Esophagus squamous epithelium (tissue), 5 donors: Measurements from ENCODE around the gene COL6A2. TPM values are rescaled to one million over a fixed set of nuclear protein-coding genes. Genes with fewer than 3 reads are reported as not detected.

Source experiments
- DNase-seq: peaks from one replicate; lab custom pipeline; 2025; lab: John Stamatoyannopoulos, UW
- H3K27ac ChIP-seq, 4 donors: fragments of 200-600 bp; sonication (generic); one replicate each; pipeline ENCODE4 v1.5.1; 2016 to 2019; ENCODE audit warnings: mild to moderate bottlenecking in 1 of 4
- H3K27me3 ChIP-seq, 4 donors: fragments of 200-600 bp; sonication (generic); 1 replicate in 3 of 4; 2 replicates in 1 of 4; pipeline versions ENCODE4 v1.5.1 to v1.6.0; 2017 to 2021; ENCODE audit warnings: antibody characterized with exemption in 1 of 4
- H3K36me3 ChIP-seq, 3 donors: fragments of 200-600 bp; sonication (generic); one replicate each; pipeline ENCODE4 v1.5.1; 2016 to 2019
- H3K4me1 ChIP-seq, 3 donors: fragments of 200-600 bp; sonication (generic); one replicate each; pipeline ENCODE4 v1.5.1; 2017 to 2019
- H3K4me3 ChIP-seq, 4 donors: fragments of 200-600 bp; sonication (generic); 1 replicate in 3 of 4; 2 replicates in 1 of 4; pipeline ENCODE4 v1.5.1; 2016 to 2019; ENCODE audit warnings: mild to moderate bottlenecking in 2 of 4, moderate library complexity in 1 of 4
- H3K9me3 ChIP-seq, 3 donors: fragments of 200-600 bp; sonication (generic); one replicate each; pipeline ENCODE4 v1.5.1; 2016 to 2019
- POLR2A ChIP-seq, 4 donors: fragments of 450-650 bp; IDR thresholded peaks; one replicate each; pipeline ENCODE4 v1.6.1; 2017; ENCODE audit warnings: antibody characterized with exemption in 4 of 4, mild to moderate bottlenecking in 4 of 4, moderate library complexity in 3 of 4
- WGBS, 2 donors: methylation state at CpG; one replicate each; pipeline ENCODE4 v1.1.5; 2018; 5-methylcytosine and 5-hydroxymethylcytosine counted together
- intact Hi-C: fragments of 100-400 bp; cut with DNase I; formaldehyde crosslinking; loops from one replicate; pipeline ENCODE4 v1.15.0; 2022
- small RNA-seq, 4 donors: library from RNA; depleted of rRNA; stranded (forward); fragments of <200 nt; gene quantifications; one replicate each; pipeline ENCODE3, GENCODE V24; 2016
- total RNA-seq, 4 donors: library from RNA; depleted of rRNA; stranded (reverse); fragments of >200 nt; gene quantifications; one replicate each; pipeline ENCODE4 v1.1.0, GENCODE V29; 2016
- TF ChIP-seq, protein P1 (sequence below), 6 experiments: fragments of 450-650 bp in 4 of 6; fragments of 200-600 bp in 2 of 6; sonication (generic) in 2 of 6; IDR thresholded peaks; one replicate each; pipeline ENCODE4 v1.5.1; 2016 to 2019; ENCODE audit warnings: antibody characterized with exemption in 6 of 6, mild to moderate bottlenecking in 4 of 6, moderate library complexity in 4 of 6
- donor health status: DM: yes; HTN: yes; CAD: no.

Gene COL6A2
- total RNA-seq, 4 donors from 2014 or later: 23.0 to 328 (median 62.0) TPM

DNA sequence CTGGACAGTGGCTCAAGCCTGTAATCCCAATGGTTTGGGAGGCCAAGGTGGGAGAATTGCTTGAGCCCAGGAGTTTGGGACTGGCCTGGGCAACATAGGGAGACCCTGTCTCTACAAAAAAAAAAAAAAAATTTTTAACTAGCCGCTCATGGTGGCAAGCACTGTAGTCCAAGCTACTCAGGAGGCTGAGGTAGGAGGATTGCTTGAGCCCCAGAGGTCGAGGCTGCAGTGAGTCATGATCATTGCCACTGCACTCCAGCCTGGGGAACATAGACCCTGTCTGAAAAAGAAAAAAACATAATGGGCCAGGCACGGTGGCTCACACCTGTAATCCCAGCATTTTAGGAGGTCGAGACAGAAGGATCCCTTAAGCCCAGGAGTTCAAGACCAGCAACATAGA lies 81.0 kb downstream of the COL6A2 start:
- no peak for DNase-seq
- H3K27ac ChIP-seq: no peak overlapping the region
- 83 to 88% methylated on average over 4 of the region's 4 CpGs for WGBS, 2 donors
- H3K4me1 ChIP-seq: peaks cover 0 to 5% (median 0%) of the 10 kb centered on the region in 3 donors
- intact Hi-C loops: no loop called here
- no peaks in the 10 kb centered on the region for H3K36me3 ChIP-seq
- no peak for TF ChIP-seq POLR2A (IDR thresholded peaks at IDR 0.05)
- TF ChIP-seq, protein P1, sequence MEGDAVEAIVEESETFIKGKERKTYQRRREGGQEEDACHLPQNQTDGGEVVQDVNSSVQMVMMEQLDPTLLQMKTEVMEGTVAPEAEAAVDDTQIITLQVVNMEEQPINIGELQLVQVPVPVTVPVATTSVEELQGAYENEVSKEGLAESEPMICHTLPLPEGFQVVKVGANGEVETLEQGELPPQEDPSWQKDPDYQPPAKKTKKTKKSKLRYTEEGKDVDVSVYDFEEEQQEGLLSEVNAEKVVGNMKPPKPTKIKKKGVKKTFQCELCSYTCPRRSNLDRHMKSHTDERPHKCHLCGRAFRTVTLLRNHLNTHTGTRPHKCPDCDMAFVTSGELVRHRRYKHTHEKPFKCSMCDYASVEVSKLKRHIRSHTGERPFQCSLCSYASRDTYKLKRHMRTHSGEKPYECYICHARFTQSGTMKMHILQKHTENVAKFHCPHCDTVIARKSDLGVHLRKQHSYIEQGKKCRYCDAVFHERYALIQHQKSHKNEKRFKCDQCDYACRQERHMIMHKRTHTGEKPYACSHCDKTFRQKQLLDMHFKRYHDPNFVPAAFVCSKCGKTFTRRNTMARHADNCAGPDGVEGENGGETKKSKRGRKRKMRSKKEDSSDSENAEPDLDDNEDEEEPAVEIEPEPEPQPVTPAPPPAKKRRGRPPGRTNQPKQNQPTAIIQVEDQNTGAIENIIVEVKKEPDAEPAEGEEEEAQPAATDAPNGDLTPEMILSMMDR (IDR thresholded peaks at IDR 0.05): no peak
- H3K9me3 ChIP-seq: peaks cover 0 to 4% (median 3%) of the 10 kb centered on the region in 3 donors
- H3K27me3 ChIP-seq: no peaks in the 10 kb centered on the region
- H3K4me3 ChIP-seq: no peak overlapping the region

Small RNA genes lying within 50 kb of the gene (small RNA-seq; reads per million reads assigned to genes)
- gene PSMA6P3: 0 reads per million in 4 donors

Other genes with a start within 250 kb of the COL6A2 start
- 100 to 1,000 TPM in 1 of 4 donors, 10 to 100 TPM in 3; 25.0 to 242 (median 54.9) TPM for gene COL6A1, start 116.3 kb upstream of the COL6A2 start, total RNA-seq
- gene FTCD, start 57.5 kb downstream of the COL6A2 start, total RNA-seq: not detected
- gene SPATC1L, start 86.3 kb downstream of the COL6A2 start, total RNA-seq: 1 to 10 TPM; 4.0 to 7.2 (median 6.3) TPM
- 100 to 1,000 TPM in 3 of 4 donors, 10 to 100 TPM in 1; 55.5 to 131 (median 115) TPM for gene LSS, start 130.7 kb downstream of the COL6A2 start, total RNA-seq
- 10 to 100 TPM; 31.3 to 72.7 (median 63.2) TPM for gene MCM3AP, start 187.5 kb downstream of the COL6A2 start, total RNA-seq
- gene YBEY, start 188.2 kb downstream of the COL6A2 start, total RNA-seq: 10 to 100 TPM in 3 of 4 donors, 1 to 10 TPM in 1; 4.7 to 17.9 (median 11.7) TPM
- gene C21orf58, start 225.8 kb downstream of the COL6A2 start, total RNA-seq: 1 to 10 TPM; 2.1 to 4.4 (median 2.7) TPM
- gene PCNT, start 226.0 kb downstream of the COL6A2 start, total RNA-seq: 10 to 100 TPM; 26.8 to 38.7 (median 29.9) TPM